Renal pelvis (tissue), 4 donors: ENCODE data around the gene EML2. TPM values are rescaled to one million over a fixed set of nuclear protein-coding genes. Genes with fewer than 3 reads are reported as not detected.

Experiments used
- DNase-seq: peaks from one replicate; pipeline ENCODE4 v3.0.0-alpha.2; 2013
- polyA plus RNA-seq, 3 donors: library from polyadenylated mRNA; unstranded; fragments of 120-200 nt; gene quantifications; one replicate each; pipeline ENCODE4 v1.2.1, GENCODE V29; 2013; ENCODE audit not compliant: insufficient read length in 3 of 3

The EML2 gene
- polyA plus RNA-seq, 3 donors = 19.8 to 25.9 (median 24.9) TPM

DNA sequence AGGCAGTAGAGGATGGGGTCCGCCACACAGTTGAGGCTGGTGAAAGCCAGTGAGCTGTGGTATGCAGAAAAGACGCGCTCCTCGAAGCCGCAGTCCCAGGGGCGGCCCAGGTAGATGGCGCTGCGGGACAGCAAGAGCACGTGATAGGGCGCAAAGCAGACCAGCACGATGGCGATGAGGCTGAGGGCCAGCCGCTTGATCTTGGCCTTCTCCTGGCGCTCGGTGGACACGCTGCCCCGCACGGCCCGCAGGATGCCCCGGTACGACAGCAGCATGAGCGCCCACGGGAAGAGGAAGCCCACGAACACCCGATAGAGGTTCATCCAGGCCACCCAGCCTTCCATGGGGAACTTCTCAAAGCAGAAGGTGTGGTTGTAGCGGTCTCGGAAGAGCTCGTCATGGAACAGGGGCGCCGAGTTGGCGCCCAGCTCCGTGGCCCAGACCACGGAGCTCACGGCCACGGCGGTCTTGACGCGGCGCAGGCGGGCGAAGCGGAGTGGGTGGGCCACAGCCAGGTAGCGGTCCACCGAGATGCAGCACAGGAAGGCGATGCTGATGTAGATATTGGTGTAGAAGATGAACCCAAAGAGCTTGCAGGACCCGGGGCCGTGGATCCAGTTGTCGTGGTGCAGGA is 48.1 kb downstream of the EML2 start:
- DNase-seq = peak; percentile 40

DNA sequence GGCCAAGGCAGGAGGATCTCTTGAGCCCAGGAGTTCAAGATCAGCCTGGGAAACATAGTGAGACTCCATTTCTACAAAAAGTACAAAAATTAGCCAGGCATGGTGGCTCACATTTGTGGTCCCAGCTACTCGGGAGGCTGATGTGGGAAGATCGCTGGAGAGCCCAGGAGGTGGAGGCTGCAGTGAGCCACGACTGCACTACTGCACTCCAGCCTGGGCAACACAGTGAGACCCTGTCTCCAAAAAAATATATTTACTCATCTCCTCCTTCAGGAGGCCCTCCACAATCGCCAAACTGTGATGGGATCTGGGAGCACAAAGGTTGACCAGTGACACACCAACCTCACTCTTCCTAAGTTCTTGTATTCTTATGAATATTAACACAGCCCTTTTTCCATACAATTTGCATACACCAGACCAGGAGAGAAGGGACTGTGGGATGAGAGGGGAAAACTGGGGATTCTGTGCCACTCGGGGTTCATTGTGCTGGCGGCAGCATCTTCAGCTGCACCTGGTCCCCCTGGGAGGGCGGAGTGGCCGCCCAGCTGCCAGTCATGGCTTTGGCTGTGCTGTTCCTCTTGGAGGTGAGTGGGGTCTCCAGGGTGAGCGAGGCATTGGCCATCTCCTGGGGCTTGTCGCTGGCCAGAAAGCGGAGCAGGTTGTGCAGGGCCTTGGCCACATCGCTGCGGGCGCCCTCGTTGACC is 48.7 kb downstream of the EML2 start:
- no peak for DNase-seq

DNA sequence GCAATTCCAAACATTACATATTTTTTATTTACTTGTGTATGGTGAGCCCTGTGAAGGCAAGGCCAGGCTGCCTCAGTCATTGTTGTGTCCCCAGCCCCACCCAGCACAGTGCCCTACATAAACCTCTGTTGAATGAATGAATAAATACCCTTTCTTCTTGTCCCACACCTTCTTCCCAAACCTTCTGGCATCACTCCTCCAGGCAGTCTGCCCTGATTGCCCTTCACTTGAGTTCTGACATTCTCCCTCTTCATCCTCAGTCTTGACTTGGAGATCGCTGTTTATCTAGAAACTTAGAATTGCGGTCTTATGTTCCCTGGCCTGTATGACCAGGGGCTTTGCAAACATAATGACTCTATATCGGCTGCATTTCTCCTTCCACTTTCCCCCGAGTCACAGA is 49.4 kb downstream of the EML2 start:
- DNase-seq = no peak

DNA sequence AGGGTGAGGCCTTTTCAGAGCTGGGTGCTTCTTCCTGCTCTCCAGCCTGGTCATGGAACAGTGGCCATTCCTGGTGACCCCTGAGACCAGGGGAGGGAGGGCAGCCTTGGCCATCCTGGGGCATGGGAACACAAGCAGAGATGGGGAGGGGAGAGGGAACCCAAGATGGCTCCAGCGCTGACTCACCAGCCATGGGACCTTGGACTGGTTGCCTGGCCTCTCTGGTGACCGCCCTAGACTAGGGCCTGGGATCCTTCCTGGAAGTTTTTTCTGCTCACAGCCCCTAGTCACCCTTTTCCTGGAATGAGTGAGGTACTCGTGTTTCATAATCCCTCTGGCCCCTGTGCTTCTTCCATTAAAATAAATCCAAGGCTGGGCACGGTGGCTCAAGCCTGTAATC is 51.3 kb downstream of the EML2 start:
- no peak for DNase-seq

DNA sequence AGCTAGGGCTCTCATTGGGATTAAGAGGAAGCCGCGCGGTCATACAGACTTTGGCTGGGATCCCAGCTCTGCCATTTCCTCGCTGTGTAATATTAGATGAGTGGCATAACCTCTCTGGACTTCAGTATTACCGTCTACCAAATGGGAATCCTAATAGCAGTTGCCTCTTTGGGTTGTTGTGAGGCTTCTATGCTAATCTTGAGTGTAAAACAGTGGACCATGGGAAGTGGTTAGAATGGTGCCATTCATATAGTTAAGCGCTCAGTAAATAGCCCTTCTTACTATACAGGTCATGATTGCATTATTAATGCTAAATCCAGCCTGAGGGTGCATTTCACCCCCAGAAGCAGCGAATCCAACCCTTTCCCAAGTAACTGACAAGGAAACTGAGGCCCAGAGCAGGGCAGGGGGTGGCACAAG is 54.0 kb downstream of the EML2 start:
- DNase-seq = no peak

DNA sequence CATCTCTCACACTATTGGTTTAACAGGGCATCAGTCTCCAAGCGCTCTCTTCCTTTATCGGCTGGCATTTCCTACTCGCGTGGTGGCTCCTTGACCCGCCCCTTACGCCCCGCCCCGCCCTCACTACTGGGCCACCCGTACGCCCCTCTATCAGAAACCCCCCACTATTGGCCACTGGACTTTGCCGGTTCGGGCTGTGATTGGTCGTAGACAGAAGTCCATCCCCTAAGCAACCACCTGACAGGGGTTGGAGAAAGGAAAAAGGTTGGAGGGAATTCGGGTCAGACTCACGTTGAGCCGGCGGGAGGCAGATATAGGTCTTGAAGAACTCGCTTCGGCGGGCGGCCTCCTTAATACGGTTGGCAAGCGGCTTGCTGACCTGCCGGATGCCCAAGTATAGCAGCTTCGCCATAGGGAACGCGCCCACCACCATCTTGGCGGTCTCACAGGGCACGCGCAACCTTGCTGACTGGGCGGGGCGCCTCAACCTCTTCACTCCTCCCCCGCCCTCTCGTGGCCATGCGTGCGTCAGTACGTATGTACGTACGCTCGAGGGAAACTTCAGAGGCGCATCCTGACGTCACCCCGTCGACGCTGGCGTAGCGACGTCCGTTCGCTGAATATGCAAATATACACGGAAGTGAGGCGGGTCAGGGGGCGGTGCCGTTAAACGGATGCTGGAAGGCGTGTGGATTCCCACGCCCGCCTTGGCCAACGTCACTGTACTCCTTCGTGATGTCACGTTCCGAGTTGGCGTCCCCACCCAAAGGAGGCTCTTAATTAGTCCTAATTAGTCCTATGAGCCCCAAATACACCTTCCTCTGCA is 54.7 kb downstream of the EML2 start, which contains the start of gene OPA3:
OPA3 (minus strand) TSS at position 471 of the 826 bp plus-strand sequence; CDS start at position 433, 38 bp downstream.
- DNase-seq = peak; percentile 100

DNA sequence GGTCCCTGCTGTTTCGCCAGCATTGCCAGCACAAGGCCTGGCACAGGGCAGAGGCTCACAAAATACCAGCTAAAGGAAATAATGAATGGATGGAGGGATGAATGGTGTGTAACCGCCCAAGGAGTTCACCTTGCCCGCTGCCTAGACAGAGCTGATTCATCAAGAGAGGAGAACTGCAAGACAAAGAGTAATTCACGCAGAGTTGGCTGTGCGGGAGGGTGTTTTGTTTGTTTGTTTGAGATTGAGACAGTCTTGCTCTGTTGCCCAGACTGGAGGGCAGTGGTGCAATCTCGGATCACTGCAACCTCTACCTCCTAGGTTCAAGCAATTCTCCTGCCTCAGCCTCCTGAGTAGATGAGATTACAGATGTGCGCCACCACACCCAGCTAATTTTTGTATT is 57.6 kb downstream of the EML2 start:
- DNase-seq = no peak

DNA sequence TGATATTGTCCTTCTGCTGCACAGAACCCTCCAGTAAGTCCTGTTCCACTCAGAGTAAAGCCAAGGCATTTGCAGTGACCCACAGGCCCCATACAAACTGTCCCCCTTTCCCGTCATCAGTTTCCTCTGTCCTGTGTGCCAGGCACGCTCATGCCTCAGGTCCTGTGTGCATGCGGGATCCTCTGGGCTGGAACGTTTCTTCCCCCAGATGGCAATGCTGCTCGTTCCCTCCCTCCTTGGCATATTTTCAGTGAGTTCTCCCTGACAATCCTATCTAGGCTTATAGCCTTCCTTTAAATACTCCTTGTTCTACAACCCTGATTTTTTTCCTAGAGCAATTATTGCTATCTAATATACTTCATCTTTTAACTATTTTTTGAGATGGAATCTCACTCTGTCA is 60.3 kb downstream of the EML2 start:
- no peak for DNase-seq

DNA sequence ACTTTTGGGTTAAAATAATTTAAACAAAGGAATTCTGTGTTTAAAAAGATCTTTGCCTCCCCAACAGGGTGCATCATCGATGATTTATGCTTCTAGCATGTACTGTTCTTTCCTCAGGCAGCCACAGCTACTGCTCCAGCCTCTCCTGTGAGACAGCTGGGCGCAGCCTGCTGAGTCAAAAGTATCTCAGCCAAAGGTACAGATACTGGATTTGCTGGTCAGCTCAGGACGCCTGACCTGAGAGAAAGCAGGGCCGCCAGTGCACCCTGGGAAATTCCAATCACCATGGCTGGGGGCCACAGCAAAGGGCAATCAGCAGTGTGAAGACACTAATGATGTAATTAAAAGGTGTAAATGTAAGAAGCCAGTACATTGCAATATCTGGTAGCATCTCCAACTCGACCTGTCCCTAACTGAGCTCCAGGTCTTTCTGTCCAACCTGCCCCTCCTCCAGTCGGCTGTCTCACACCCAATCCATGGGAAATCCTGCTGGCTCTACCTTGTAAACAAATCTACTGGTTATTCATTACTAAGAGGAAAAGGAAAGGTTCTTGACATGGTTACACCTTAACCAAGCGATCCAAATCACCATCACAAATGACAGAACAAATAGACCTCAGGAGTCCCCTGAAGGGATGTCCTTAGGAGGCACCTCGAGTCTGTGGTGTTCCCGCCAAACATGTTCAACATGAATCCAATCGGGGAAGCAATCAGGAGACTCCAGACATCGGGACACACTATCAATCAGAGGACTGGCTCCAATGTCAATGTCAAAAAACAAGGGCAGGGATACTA is 61.9 kb downstream of the EML2 start:
- DNase-seq = peak; percentile 34

DNA sequence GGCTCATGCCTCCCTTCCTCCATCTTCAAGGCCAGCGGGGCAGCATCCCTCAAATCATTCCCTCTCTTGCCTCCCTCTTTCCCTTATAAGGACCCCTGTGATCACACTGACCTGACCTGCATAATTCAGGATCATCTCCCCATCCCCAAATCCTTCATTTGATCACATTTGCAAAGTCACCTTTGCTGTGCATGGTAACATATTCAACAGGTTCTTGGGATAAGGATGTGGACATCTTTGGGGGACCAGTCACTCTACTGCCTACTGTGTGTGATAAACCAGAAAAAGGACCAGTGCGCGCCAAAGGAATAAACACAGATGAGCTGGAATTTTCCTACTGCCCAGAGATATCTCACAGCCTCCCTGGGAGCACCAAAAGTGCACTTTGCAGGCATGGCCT is 62.5 kb downstream of the EML2 start:
- DNase-seq = no peak

DNA sequence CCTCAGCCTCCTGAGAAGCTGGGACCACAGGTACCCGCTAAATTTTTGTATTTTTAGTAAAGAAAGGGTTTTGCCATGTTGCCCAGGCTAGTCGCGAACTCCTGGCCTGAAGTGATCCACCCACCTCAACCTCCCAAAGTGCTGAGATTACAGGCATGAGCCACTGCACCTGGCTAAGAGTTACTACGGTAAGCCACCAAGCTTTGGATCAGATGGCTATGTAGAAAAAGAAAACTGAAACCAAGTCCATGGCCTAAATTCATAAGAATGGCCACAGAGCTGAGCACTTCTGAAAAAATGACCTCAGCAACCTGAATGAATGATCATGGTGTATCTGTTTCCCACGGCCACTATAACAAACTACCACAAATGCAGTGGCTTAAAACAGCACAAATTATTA is 64.0 kb downstream of the EML2 start:
- DNase-seq = no peak

DNA sequence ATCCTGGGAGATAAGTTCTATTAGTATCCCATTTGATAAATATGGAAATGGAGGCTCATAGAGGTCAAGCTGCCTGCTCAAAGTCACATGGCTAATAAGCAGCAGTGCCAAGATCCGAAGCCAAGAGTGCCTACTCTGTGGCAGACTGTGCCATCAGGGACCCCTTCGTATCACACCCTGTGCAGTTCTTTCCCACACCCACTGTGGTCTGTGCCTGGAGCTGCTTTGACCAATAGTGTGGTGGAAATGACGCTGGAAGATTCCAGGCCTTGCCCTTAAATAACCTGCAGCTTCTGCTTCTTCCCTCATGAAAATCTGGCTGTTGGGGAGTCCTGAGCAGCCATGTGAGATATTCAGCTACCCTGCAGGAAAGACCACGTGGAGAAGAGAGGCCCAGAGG is 64.7 kb downstream of the EML2 start:
- no peak for DNase-seq

DNA sequence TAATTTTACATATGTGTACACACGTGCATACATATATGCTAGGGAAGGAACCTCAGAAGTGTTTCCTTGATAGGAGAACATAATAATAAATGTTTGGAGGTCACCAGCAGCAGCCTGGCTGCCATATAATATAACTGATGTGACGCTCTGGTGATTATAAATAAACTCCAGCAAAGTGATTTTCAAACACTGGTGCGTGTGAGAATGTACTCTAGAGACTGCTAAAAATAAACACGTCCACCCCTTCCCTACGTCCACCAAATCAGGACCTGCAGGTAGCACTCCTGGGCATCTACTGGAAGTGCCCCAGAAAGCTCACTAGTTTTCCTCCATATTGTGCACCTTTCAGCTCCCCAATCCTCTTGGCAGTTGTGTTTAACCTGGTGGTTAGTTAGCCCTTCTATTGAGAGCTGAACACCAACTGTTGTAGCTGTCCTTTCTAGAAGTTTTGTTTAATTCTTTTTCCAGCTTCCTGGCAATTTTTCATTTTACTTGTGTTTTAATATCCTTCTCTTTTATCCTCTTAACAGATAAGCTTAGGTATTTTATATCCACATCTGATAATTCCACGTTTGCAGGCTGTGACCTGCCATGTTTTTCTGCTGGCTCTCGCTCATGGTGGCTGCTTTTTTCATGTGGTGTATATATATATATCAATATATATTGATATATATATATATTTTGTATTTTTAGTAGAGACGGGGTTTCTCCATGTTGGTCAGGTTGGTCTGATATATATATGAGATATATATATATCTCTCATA is 67.6 kb downstream of the EML2 start:
- DNase-seq = no peak

DNA sequence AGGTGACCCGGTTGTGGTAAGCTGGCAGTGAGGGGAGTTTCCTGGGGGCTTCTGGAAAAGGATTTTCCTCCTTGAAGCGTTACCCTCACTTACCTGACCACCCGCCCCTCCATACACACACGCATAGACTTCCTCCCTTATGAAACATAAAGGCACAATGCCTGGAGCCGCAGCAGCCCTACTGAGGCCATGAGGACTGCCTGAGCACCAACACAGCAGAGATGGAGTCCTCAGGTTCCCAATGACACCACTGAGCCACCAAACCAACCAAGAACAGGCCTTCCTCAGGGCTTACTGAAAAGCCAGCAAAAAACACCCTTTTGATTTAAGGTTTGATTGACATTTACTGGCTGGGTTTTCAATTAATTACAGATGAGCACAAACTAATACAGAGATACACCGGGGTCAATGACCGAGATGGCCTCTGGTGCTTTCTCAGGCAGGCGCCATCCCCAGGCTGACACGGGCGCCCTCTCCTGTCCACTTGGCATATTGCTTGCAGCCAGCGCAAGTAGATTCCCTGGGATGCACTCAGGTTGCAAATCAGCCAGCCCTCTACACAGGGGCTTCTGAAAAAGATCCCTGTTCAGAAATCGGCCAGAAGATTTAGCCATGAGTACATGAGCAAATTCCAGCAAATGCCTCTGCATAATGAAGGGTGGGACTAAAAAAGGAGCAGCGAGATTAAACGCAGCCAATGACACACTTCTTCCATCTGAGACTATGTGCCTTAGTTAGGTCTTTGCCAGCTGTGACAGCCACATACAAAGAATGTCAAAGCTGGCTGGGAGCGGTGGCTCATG is 69.4 kb downstream of the EML2 start:
- DNase-seq = no peak

DNA sequence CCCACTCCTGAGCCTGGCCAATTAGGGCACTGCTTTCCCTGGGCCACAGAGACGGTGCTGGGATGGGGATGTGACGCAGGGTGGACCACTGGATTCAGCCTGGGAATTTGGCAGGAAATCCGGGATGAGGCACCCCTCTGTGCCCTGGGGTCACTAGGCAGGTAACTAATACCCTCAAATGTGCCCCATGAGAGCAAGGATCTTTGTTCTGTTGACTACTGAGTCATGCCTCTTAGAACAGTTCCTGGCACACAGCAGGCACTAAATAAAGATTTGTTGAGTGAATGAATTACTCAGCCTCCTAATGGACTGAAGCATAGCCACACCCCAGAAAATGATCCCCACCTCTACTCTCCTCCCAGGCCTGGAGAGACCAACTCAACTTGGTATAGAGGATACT is 70.5 kb downstream of the EML2 start:
- no peak for DNase-seq

DNA sequence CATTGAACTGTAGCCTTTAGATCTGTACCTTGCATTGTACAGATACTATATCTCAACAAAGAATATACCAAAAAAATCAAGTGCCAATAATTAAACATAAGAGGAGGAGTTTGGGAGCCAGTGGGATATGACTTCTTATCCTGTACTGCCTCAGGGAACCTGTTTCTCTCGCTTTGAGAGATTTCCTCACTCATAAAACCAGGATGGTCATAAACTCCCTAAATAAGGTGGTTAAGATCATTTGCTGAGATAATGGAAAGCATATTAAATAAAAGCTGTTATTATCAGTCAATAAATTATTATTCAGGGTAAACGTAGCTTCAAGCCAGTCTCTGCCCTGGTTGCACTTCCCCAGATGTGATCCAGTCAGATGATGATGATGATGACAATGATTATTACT is 71.6 kb downstream of the EML2 start:
- no peak for DNase-seq

DNA sequence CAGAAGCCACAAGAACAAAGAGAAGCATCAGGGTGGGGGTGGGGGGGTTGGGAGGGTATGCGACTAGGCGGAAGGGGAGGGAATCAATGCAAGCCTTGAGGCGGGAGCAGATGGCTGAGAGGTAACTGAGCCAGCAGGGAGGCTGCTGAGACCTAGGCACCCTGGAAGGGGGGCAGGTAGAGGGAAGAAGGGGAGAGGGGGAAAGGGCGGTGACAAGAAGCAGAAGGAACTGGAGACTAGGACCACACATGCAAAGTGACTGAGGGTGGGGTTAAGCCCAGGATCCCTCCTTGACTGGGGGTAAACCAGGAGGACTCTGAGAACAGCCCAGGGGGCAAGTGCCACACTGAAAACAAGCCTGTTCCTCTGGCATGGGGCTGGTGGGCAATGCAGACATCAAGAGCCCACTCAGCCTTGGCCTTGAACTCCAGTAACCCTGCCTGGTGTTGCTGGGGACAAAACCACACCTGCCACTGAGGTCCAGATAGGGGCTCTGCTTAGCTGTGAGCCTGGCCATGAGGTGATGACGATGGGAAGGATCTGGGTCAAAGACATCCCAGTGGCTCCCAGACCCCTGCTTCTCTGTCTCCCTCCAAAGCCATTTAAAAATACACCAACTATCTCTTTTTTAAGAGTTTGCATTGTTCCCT is 74.9 kb downstream of the EML2 start:
- DNase-seq = no peak

DNA sequence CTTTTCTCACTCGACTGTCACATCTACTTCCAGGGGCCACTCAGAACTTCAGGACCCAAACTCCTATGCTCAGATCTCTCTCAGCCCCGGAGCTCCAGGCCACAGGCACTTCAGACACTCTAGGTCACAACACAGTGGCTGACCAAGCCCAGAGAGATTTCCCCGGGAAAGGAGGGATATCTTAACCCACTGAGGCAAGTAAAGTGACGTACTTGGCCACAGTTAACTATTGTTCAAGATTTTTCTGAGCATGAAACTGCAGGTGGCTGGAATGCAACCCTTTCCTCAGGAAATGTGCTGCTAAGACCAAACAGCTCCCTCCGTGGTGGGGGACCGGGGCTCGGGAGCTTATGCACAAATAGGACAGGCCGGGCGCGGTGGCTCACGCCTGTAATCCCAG is 78.5 kb downstream of the EML2 start:
- DNase-seq = no peak

DNA sequence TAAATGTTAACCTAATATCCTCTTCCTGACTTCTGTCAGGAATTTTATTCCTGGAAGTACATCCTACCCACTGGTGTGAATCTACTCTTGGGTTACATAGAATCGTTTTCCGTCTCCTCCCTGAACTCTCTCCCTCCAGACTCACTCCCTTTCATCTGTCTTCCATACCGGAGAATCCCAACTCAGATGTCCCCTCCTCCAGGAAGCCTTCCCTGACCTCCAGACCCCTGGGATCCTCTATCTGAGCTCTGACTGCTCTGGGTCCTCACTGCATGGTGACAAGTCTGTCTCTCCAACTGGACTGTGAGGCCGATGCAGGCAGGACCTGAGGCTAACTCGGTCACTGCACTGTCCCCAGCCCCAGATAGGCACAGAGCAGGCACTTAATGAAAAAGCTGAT is 79.2 kb downstream of the EML2 start:
- no peak for DNase-seq
